ENCODE data around the gene PRB3.

PRB3 gene

DNA sequence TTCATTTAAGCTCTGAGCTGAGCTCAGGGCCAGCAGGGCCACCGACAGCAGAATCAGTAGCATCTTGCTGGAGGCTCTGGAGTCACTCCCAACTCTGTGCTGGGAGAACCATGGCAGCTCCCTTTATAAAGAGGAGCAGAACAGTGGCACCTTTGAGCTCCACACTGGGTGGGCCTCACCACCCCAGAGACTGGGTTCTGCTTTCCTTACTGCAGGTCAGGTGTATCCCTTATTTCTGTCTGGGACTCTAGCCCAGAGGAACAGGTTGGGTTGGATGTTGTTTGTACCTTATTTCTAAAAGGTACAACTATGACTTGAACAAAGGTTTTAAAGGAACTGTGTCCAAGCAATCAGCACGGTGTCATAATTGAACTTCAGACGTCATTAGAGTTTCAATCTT, at the start of gene PRB3:
PRB3 (minus strand) TSS at position 101 of the 400 bp plus-strand sequence; CDS start at position 63, 38 bp downstream.
- H3K27me3 ChIP-seq (ENCODE audit: control insufficient read depth, insufficient read depth, low read length): no peaks in the 10 kb centered on the region
- H3K9me3 ChIP-seq (ENCODE audit: control insufficient read depth, insufficient read depth, low read length): no peaks in the 10 kb centered on the region
- H3K36me3 ChIP-seq (ENCODE audit: control insufficient read depth, insufficient read depth, low read length): no peaks in the 10 kb centered on the region
- no peaks in the 10 kb centered on the region for H3K4me1 ChIP-seq (ENCODE audit: control insufficient read depth, insufficient read depth, low read length)
- H3K4me3 ChIP-seq (ENCODE audit: low read depth, low read length): no peak within 1 kb of the TSS
- H3K9ac ChIP-seq (ENCODE audit: low read depth, low read length): no peak within 1 kb of the TSS
- H3K27ac ChIP-seq (ENCODE audit: low read depth, low read length): no peak within 1 kb of the TSS

DNA sequence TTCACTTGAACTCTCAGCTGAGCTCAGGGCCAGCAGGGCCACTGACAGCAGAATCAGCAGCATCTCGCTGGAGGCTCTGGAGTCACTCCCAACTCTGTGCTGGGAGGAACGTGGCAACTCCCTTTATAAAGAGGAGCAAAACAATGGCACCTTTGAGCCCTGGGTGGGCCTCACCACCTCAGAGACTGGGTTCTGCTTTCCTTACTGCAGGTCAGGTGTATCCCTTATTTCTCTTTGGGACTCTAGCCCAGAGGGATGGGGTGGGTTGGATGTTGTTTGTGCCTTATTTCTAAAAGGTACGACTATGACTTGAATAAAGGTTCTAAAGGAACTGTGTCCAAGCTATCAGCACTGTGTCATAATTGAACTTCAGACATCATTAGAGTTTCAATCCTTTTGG, 40.8 kb upstream of the PRB3 start, which contains the start of gene PRB4:
PRB4 (minus strand) TSS at position 101 of the 400 bp plus-strand sequence; CDS start at position 63, 38 bp downstream.
- Histone ChIP-seq H3K9me3 (ENCODE audit: control insufficient read depth, insufficient read depth, low read length) (no peaks in the 10 kb centered on the region), H3K27ac (ENCODE audit: low read depth, low read length) (no peak within 1 kb of the TSS), H3K36me3 (ENCODE audit: control insufficient read depth, insufficient read depth, low read length) (no peaks in the 10 kb centered on the region), H3K9ac (ENCODE audit: low read depth, low read length) (no peak within 1 kb of the TSS), H3K4me3 (ENCODE audit: low read depth, low read length) (no peak within 1 kb of the TSS), H3K27me3 (ENCODE audit: control insufficient read depth, insufficient read depth, low read length) (no peaks in the 10 kb centered on the region), H3K4me1 (ENCODE audit: control insufficient read depth, insufficient read depth, low read length) (no peaks in the 10 kb centered on the region)

- no peak overlapping the region for H3K4me3 ChIP-seq (ENCODE audit: low read depth, low read length)
- no peaks in the 10 kb centered on the region for H3K4me1 ChIP-seq (ENCODE audit: control insufficient read depth, insufficient read depth, low read length)
- H3K36me3 ChIP-seq (ENCODE audit: control insufficient read depth, insufficient read depth, low read length): no peaks in the 10 kb centered on the region
- H3K9ac ChIP-seq (ENCODE audit: low read depth, low read length): no peak overlapping the region
- H3K9me3 ChIP-seq (ENCODE audit: control insufficient read depth, insufficient read depth, low read length): no peaks in the 10 kb centered on the region
- H3K27me3 ChIP-seq (ENCODE audit: control insufficient read depth, insufficient read depth, low read length): no peaks in the 10 kb centered on the region
- no peak overlapping the region for H3K27ac ChIP-seq (ENCODE audit: low read depth, low read length)
Measured at GRCh38 chr12:11307143-11307542, 37.6 kb upstream of the PRB3 start.

GRCh38 chr12:11273449-11273848, 3.9 kb upstream of the PRB3 start:
- Histone ChIP-seq H3K9ac (ENCODE audit: low read depth, low read length) (no peak overlapping the region), H3K36me3 (ENCODE audit: control insufficient read depth, insufficient read depth, low read length) (no peaks in the 10 kb centered on the region), H3K4me3 (ENCODE audit: low read depth, low read length) (no peak overlapping the region), H3K27me3 (ENCODE audit: control insufficient read depth, insufficient read depth, low read length) (no peaks in the 10 kb centered on the region), H3K9me3 (ENCODE audit: control insufficient read depth, insufficient read depth, low read length) (no peaks in the 10 kb centered on the region), H3K4me1 (ENCODE audit: control insufficient read depth, insufficient read depth, low read length) (no peaks in the 10 kb centered on the region), H3K27ac (ENCODE audit: low read depth, low read length) (no peak overlapping the region)

DNA sequence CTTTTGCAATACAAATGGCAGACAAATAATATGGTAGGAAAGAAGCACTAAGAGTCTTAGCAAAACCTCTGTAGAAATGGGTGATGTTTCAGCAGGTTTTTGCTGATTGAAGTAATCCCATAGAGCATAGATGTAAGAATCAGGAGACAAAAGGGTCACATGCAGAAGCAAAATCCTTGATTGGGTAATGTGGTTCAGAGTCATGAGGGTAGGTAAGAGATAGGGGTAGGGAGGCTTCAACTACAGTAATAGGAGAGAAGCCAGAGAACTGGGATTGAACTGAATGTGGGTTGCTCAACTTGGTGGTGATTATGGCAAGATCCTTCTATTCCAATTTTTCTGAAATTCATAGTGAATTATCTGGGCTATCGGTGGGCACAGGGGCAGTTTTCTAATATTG, 5.0 kb downstream of the PRB3 start:
- Histone ChIP-seq H3K4me3 (ENCODE audit: low read depth, low read length) (no peak overlapping the region), H3K36me3 (ENCODE audit: control insufficient read depth, insufficient read depth, low read length) (no peaks in the 10 kb centered on the region), H3K27me3 (ENCODE audit: control insufficient read depth, insufficient read depth, low read length) (no peaks in the 10 kb centered on the region), H3K9ac (ENCODE audit: low read depth, low read length) (no peak overlapping the region), H3K9me3 (ENCODE audit: control insufficient read depth, insufficient read depth, low read length) (no peaks in the 10 kb centered on the region), H3K27ac (ENCODE audit: low read depth, low read length) (no peak overlapping the region), H3K4me1 (ENCODE audit: control insufficient read depth, insufficient read depth, low read length) (no peaks in the 10 kb centered on the region)

DNA sequence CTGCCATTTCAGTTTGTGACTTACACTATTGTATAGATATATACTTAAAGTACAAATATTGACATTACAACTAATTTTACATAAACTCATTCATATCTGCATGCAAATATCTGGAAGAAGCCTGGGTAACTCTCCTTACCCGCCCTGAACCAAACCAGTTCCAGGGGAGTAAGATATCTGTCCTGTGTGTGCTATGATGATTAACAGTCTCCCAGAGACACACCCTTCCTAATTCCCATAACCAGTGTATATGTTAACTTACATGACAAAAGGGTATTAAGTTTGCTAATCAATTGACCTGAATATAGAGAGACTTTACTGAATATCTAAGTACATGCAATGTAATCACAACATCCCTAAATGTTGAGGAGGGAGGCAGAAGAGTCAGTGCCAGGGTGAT, 23.0 kb downstream of the PRB3 start:
- Histone ChIP-seq H3K27me3 (ENCODE audit: control insufficient read depth, insufficient read depth, low read length) (no peaks in the 10 kb centered on the region), H3K4me1 (ENCODE audit: control insufficient read depth, insufficient read depth, low read length) (no peaks in the 10 kb centered on the region), H3K27ac (ENCODE audit: low read depth, low read length) (no peak overlapping the region), H3K36me3 (ENCODE audit: control insufficient read depth, insufficient read depth, low read length) (no peaks in the 10 kb centered on the region), H3K9me3 (ENCODE audit: control insufficient read depth, insufficient read depth, low read length) (no peaks in the 10 kb centered on the region), H3K9ac (ENCODE audit: low read depth, low read length) (no peak overlapping the region), H3K4me3 (ENCODE audit: low read depth, low read length) (no peak overlapping the region)

- Histone ChIP-seq H3K9ac (ENCODE audit: low read depth, low read length) (no peak overlapping the region), H3K4me1 (ENCODE audit: control insufficient read depth, insufficient read depth, low read length) (no peaks in the 10 kb centered on the region), H3K4me3 (ENCODE audit: low read depth, low read length) (no peak overlapping the region), H3K27ac (ENCODE audit: low read depth, low read length) (no peak overlapping the region), H3K9me3 (ENCODE audit: control insufficient read depth, insufficient read depth, low read length) (no peaks in the 10 kb centered on the region), H3K27me3 (ENCODE audit: control insufficient read depth, insufficient read depth, low read length) (no peaks in the 10 kb centered on the region), H3K36me3 (ENCODE audit: control insufficient read depth, insufficient read depth, low read length) (no peaks in the 10 kb centered on the region)
Measured at GRCh38 chr12:11242656-11243055, 26.9 kb downstream of the PRB3 start.

- Histone ChIP-seq H3K27ac (ENCODE audit: low read depth, low read length) (no peak overlapping the region), H3K4me1 (ENCODE audit: control insufficient read depth, insufficient read depth, low read length) (no peaks in the 10 kb centered on the region), H3K27me3 (ENCODE audit: control insufficient read depth, insufficient read depth, low read length) (no peaks in the 10 kb centered on the region), H3K9ac (ENCODE audit: low read depth, low read length) (no peak overlapping the region), H3K36me3 (ENCODE audit: control insufficient read depth, insufficient read depth, low read length) (no peaks in the 10 kb centered on the region), H3K4me3 (ENCODE audit: low read depth, low read length) (no peak overlapping the region), H3K9me3 (ENCODE audit: control insufficient read depth, insufficient read depth, low read length) (no peaks in the 10 kb centered on the region)
Measured at GRCh38 chr12:11240348-11240930, 29.1 kb downstream of the PRB3 start.

- no peak overlapping the region for H3K27ac ChIP-seq (ENCODE audit: low read depth, low read length)
- no peak overlapping the region for H3K4me3 ChIP-seq (ENCODE audit: low read depth, low read length)
- H3K27me3 ChIP-seq (ENCODE audit: control insufficient read depth, insufficient read depth, low read length): no peaks in the 10 kb centered on the region
- no peak overlapping the region for H3K9ac ChIP-seq (ENCODE audit: low read depth, low read length)
- no peaks in the 10 kb centered on the region for H3K4me1 ChIP-seq (ENCODE audit: control insufficient read depth, insufficient read depth, low read length)
- H3K36me3 ChIP-seq (ENCODE audit: control insufficient read depth, insufficient read depth, low read length): no peaks in the 10 kb centered on the region
- no peaks in the 10 kb centered on the region for H3K9me3 ChIP-seq (ENCODE audit: control insufficient read depth, insufficient read depth, low read length)
Measured at GRCh38 chr12:11238275-11238674, 31.2 kb downstream of the PRB3 start.

GRCh38 chr12:11233532-11233931, 36.0 kb downstream of the PRB3 start:
- Histone ChIP-seq H3K9me3 (ENCODE audit: control insufficient read depth, insufficient read depth, low read length) (no peaks in the 10 kb centered on the region), H3K9ac (ENCODE audit: low read depth, low read length) (no peak overlapping the region), H3K36me3 (ENCODE audit: control insufficient read depth, insufficient read depth, low read length) (no peaks in the 10 kb centered on the region), H3K27me3 (ENCODE audit: control insufficient read depth, insufficient read depth, low read length) (no peaks in the 10 kb centered on the region), H3K4me1 (ENCODE audit: control insufficient read depth, insufficient read depth, low read length) (no peaks in the 10 kb centered on the region), H3K4me3 (ENCODE audit: low read depth, low read length) (no peak overlapping the region), H3K27ac (ENCODE audit: low read depth, low read length) (no peak overlapping the region)

- Histone ChIP-seq H3K9ac (ENCODE audit: low read depth, low read length) (no peak overlapping the region), H3K9me3 (ENCODE audit: control insufficient read depth, insufficient read depth, low read length) (no peaks in the 10 kb centered on the region), H3K4me3 (ENCODE audit: low read depth, low read length) (no peak overlapping the region), H3K27me3 (ENCODE audit: control insufficient read depth, insufficient read depth, low read length) (no peaks in the 10 kb centered on the region), H3K27ac (ENCODE audit: low read depth, low read length) (no peak overlapping the region), H3K4me1 (ENCODE audit: control insufficient read depth, insufficient read depth, low read length) (no peaks in the 10 kb centered on the region), H3K36me3 (ENCODE audit: control insufficient read depth, insufficient read depth, low read length) (no peaks in the 10 kb centered on the region)
Measured at GRCh38 chr12:11228296-11228879, 41.1 kb downstream of the PRB3 start.

Data from HUES48 (cell line).